ENCODE results near the gene SYNE3.

Gene SYNE3

DNA sequence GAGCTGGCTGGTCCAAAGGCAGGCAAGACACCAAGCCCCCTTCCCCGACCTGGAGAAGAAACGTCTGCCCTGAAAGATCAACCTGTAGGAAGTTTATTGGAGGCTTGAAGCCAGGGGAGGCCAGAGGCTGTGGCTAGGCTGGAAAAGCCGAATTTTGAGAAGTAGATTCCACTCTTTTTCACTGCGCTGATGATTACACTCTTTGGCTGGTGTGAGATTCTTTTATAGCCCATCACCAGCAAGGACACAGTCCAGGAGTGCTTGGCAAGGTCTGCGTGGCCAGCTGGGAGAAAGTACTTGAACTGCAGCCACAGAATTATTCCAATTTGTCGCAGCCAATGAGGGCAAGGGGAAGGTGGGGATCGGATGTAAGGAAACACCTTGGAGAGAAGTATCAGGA lies 45.0 kb downstream of the SYNE3 start:
- TF ChIP-seq CTCF (IDR thresholded peaks at IDR 0.05; ENCODE audit: low read depth, low read length), result no peak
- no peak for DNase-seq (ENCODE audit: extremely low read depth, low read depth)

GRCh38 chr14:95471016-95471415 lies 45.4 kb downstream of the SYNE3 start:
- no peak for DNase-seq (ENCODE audit: extremely low read depth, low read depth)
- TF ChIP-seq CTCF (IDR thresholded peaks at IDR 0.05; ENCODE audit: low read depth, low read length), result no peak

DNA sequence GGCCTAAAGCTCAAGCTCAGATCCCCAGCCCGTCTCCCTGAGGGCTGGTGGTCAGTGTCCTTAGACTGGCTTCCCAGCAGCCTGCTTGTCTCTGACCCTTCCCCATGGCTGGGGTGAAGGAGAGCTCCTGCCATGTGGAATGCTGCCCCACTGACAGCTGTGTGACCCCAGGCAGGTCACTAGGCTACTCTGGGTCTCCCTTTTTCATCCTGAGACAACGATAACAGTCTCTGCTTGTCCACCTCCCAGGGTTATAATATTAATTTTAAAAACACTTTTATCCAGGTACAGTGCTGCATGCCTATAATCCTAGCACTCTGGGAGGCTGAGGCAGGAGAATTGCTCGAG lies 47.3 kb downstream of the SYNE3 start:
- DNase-seq (ENCODE audit: extremely low read depth, low read depth), result no peak
- no peak for TF ChIP-seq CTCF (IDR thresholded peaks at IDR 0.05; ENCODE audit: low read depth, low read length)

GRCh38 chr14:95468448-95469133 lies 47.9 kb downstream of the SYNE3 start:
- no peak for DNase-seq (ENCODE audit: extremely low read depth, low read depth)
- TF ChIP-seq CTCF (IDR thresholded peaks at IDR 0.05; ENCODE audit: low read depth, low read length), result no peak

DNA sequence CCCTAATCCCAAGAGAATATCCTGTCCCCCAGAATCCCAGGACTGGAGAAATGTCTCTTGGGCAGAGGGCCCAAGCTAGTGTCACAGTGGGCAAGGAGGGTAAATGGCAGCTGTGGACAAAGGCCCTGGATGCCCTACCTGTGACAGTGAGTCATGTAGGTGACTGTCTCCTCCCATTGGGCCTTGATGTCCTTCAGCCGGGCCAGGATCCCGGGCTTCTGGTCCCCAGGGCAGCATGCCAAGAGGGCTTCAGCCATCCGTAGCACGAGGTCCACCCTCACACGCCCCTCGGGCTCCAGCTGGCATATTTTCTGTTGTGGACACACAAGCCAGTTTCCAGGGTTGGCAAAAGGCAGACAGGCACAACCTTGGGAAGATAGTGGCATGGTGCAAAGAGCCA lies 48.8 kb downstream of the SYNE3 start:
- DNase-seq (ENCODE audit: extremely low read depth, low read depth), result no peak
- TF ChIP-seq CTCF (IDR thresholded peaks at IDR 0.05; ENCODE audit: low read depth, low read length), result no peak

DNA sequence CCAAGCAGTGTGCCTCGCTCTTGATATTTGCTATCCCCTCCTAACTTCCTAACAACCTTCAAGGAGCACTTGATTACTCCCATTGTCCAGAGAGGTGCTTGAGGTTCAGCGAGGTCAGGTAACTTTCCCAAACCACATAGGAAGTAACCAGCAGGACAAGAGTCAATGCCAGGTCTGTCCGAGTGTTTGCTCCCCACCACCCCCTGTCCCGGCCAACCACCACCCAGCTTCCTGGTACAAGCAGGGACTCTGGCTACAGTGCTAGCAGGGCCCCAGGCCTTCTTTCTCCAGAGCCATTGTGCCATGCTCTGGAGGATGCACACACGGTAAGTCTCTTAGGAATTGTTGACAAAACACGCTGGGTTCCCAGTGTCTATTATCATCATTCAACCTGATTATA lies 49.2 kb downstream of the SYNE3 start:
- TF ChIP-seq CTCF (IDR thresholded peaks at IDR 0.05; ENCODE audit: low read depth, low read length), result no peak
- no peak for DNase-seq (ENCODE audit: extremely low read depth, low read depth)
